ENCODE results near the gene RASSF1. TPM values are rescaled to one million over a fixed set of nuclear protein-coding genes. Genes with fewer than 3 reads are reported as not detected.

The RASSF1 gene
- total and polyA plus RNA-seq, 2 of the 8 experiments (the other 6 are each of a cell fraction or from before 2014, with no cell fraction given): 10.3 to 15.7 TPM

- TF ChIP-seq HDAC2 (IDR thresholded peaks at IDR 0.05; ENCODE audit: borderline replicate concordance in 1 of 2, low read depth in 2 of 2, low read length in 2 of 2) (0 out of 4 replicates have a peak, but pooled peaks of 1 of the 2 experiments have one; percentile 90), KDM5A (IDR thresholded peaks at IDR 0.05; ENCODE audit: low read length) (no peak), USF2 (IDR thresholded peaks at IDR 0.05; ENCODE audit: low read length) (no peak), MAX (IDR thresholded peaks at IDR 0.05) (peak; percentile 77), NANOG (IDR thresholded peaks at IDR 0.05; ENCODE audit: insufficient read depth, low read depth, low read length, poor library complexity, severe bottlenecking) (no peak), CHD2 (IDR thresholded peaks at IDR 0.05; ENCODE audit: low read length) (no peak), CTBP2 (IDR thresholded peaks at IDR 0.05; ENCODE audit: borderline replicate concordance, insufficient read depth, insufficient read length, low read length) (no peak), ZNF274 (IDR thresholded peaks at IDR 0.05; ENCODE audit: borderline replicate concordance, extremely low read depth, low read length) (no peak), GABPA (IDR thresholded peaks at IDR 0.05; ENCODE audit: borderline replicate concordance, insufficient read depth, low read length) (no peak), POLR2A (IDR thresholded peaks at IDR 0.05; ENCODE audit: control extremely low read depth in 1 of 2, low read depth in 2 of 2, low read length in 2 of 2) (peak in 1 of 2 experiments; percentile 54; a peak in 2 of 3 replicates), TCF12 (IDR thresholded peaks at IDR 0.05; ENCODE audit: low read depth, low read length) (no peak), KDM1A (IDR thresholded peaks at IDR 0.05; ENCODE audit: borderline replicate concordance, low read length) (no peak), PHF8 (conservative IDR thresholded peaks at IDR 0.05; ENCODE audit: low read depth, low read length) (peak; percentile 79; the same call in 1 of the 2 replicates), CEBPB (IDR thresholded peaks at IDR 0.05; ENCODE audit: low read depth, low read length) (no peak), ASH2L (IDR thresholded peaks at IDR 0.05; ENCODE audit: low read length) (peak; percentile 83), SIN3A (conservative IDR thresholded peaks at IDR 0.05 in 1 of 2, IDR thresholded peaks at IDR 0.05 in 1 of 2; ENCODE audit: low read depth in 1 of 2, low read length in 2 of 2) (0 out of 4 replicates have a peak, but pooled peaks of 1 of the 2 experiments have one; percentile 51), SRF (IDR thresholded peaks at IDR 0.05; ENCODE audit: low read depth, low read length) (no peak), SAP30 (IDR thresholded peaks at IDR 0.05; ENCODE audit: insufficient read depth, insufficient replicate concordance, low read length) (no peak), SIX5 (IDR thresholded peaks at IDR 0.05; ENCODE audit: low read depth, low read length) (no peak), FOSL1 (IDR thresholded peaks at IDR 0.05; ENCODE audit: insufficient read depth, low read depth, low read length) (no peak), TBP (IDR thresholded peaks at IDR 0.05; ENCODE audit: low read depth, low read length) (no peak; the same call in 1 of the 2 replicates), POLR2AphosphoS5 (IDR thresholded peaks at IDR 0.05; ENCODE audit: low read depth, low read length) (peak; percentile 75; the same call in 1 of the 2 replicates), CREB1 (IDR thresholded peaks at IDR 0.05) (peak; percentile 71)
Observed at GRCh38 chr3:50337175-50337861, 3.3 kb downstream of the RASSF1 start (continued).

Measured in H1 (cell line).